ENCODE data around the gene PGK1. TPM values are rescaled to one million over a fixed set of nuclear protein-coding genes. Genes with fewer than 3 reads are reported as not detected.
"Not testable (repeated sequence)": the region's sequence is repeated elsewhere in the genome, so short reads cannot be mapped to it uniquely, and the experiment has no call there.

Gene PGK1
- total RNA-seq, 1 experiment from 2014 or later = 241 TPM

GRCh38 chrX:78111140-78111931 is 7.3 kb downstream of the PGK1 start:
- DNase-seq (ENCODE audit: low spot score) = no peak

- DNase-seq (ENCODE audit: low spot score) = no peak
Observed at GRCh38 chrX:78116365-78116764, 12.3 kb downstream of the PGK1 start.

- no peak for DNase-seq (ENCODE audit: low spot score)
Observed at GRCh38 chrX:78116766-78117165, 12.7 kb downstream of the PGK1 start.

- no peak for DNase-seq (ENCODE audit: low spot score)
Observed at GRCh38 chrX:78118628-78119027, 14.6 kb downstream of the PGK1 start.

GRCh38 chrX:78119521-78120227 is 15.6 kb downstream of the PGK1 start:
- DNase-seq (ENCODE audit: low spot score) = peak; percentile 41

GRCh38 chrX:78123190-78123589 is 19.1 kb downstream of the PGK1 start:
- no peak for DNase-seq (ENCODE audit: low spot score)

GRCh38 chrX:78124307-78124706 is 20.3 kb downstream of the PGK1 start:
- peak; percentile 49 for DNase-seq (ENCODE audit: low spot score)

GRCh38 chrX:78125148-78125547 is 21.1 kb downstream of the PGK1 start:
- no peak for DNase-seq (ENCODE audit: low spot score)

- not testable (repeated sequence) for DNase-seq (ENCODE audit: low spot score)
Observed at GRCh38 chrX:78125781-78126180, 21.7 kb downstream of the PGK1 start.

GRCh38 chrX:78129714-78130113 is 25.7 kb downstream of the PGK1 start:
- no peak for DNase-seq (ENCODE audit: low spot score)

- DNase-seq (ENCODE audit: low spot score) = no peak
Observed at GRCh38 chrX:78130396-78130795, 26.3 kb downstream of the PGK1 start.

- no peak for DNase-seq (ENCODE audit: low spot score)
Observed at GRCh38 chrX:78131117-78131516, 27.1 kb downstream of the PGK1 start.

- no peak for DNase-seq (ENCODE audit: low spot score)
Observed at GRCh38 chrX:78133238-78133960, 29.4 kb downstream of the PGK1 start.

- peak; percentile 83 for DNase-seq (ENCODE audit: low spot score)
Observed at GRCh38 chrX:78139160-78140123, 35.4 kb downstream of the PGK1 start, which contains the start of gene TAF9B. TAF9B (minus strand) TSS chrX:78139650; CDS start chrX:78139611, 39 bp downstream.

GRCh38 chrX:78140206-78140605 is 36.2 kb downstream of the PGK1 start:
- DNase-seq (ENCODE audit: low spot score) = no peak

GRCh38 chrX:78147002-78147540 is 43.0 kb downstream of the PGK1 start:
- DNase-seq (ENCODE audit: low spot score) = not testable (repeated sequence)

GRCh38 chrX:78157373-78157772 is 53.3 kb downstream of the PGK1 start:
- not testable (repeated sequence) for DNase-seq (ENCODE audit: low spot score)

GRCh38 chrX:78157846-78158245 is 53.8 kb downstream of the PGK1 start:
- DNase-seq (ENCODE audit: low spot score) = peak; percentile 21

- DNase-seq (ENCODE audit: low spot score) = not testable (repeated sequence)
Observed at GRCh38 chrX:78160711-78161110, 56.7 kb downstream of the PGK1 start.

- DNase-seq (ENCODE audit: low spot score) = not testable (repeated sequence)
Observed at GRCh38 chrX:78163175-78163574, 59.1 kb downstream of the PGK1 start.

GRCh38 chrX:78165425-78165824 is 61.4 kb downstream of the PGK1 start:
- no peak for DNase-seq (ENCODE audit: low spot score)
